ENCODE results near the gene PPP1R8. TPM values are rescaled to one million over a fixed set of nuclear protein-coding genes. Genes with fewer than 3 reads are reported as not detected.
"Not testable (repeated sequence)": the region's sequence is repeated elsewhere in the genome, so short reads cannot be mapped to it uniquely, and the experiment has no call there.

Gene PPP1R8
- total and polyA plus RNA-seq, 2 donors (not counting 1 experiment from before 2014, with no cell fraction given), result 42.2 to 48.9 TPM

GRCh38 chr1:27855085-27855484 is 24.5 kb downstream of the PPP1R8 start:
- H3K4me3 ChIP-seq (replicated peaks in 1 of 4; ENCODE audit: control extremely low read depth in 1 of 4, insufficient read depth in 1 of 4, low read depth in 3 of 4, low read length in 4 of 4), result no peak overlapping the region
- no peak overlapping the region for H3K9ac ChIP-seq (ENCODE audit: insufficient read depth, low read length)
- no peaks in the 10 kb centered on the region for H3K4me1 ChIP-seq (ENCODE audit: control insufficient read depth, extremely low read depth, insufficient read depth, low read length)
- no peaks in the 10 kb centered on the region for H3K9me3 ChIP-seq (ENCODE audit: control insufficient read depth, insufficient read depth, low read depth, low read length)
- DNase-seq (ENCODE audit: low read depth in 2 of 2), result no peak
- no peak overlapping the region for H3K4me2 ChIP-seq (ENCODE audit: extremely low read depth, insufficient read depth, low read length)
- H3K79me2 ChIP-seq (ENCODE audit: control insufficient read depth, insufficient read depth, low read length), result no peaks in the 10 kb centered on the region
- H2AFZ ChIP-seq (ENCODE audit: low read length), result no peak overlapping the region
- H3K27ac ChIP-seq (ENCODE audit: insufficient read depth, low read length), result no peak overlapping the region
- no peaks in the 10 kb centered on the region for H3K36me3 ChIP-seq (ENCODE audit: control insufficient read depth, insufficient read depth, low read length)
- TF ChIP-seq, protein P1, sequence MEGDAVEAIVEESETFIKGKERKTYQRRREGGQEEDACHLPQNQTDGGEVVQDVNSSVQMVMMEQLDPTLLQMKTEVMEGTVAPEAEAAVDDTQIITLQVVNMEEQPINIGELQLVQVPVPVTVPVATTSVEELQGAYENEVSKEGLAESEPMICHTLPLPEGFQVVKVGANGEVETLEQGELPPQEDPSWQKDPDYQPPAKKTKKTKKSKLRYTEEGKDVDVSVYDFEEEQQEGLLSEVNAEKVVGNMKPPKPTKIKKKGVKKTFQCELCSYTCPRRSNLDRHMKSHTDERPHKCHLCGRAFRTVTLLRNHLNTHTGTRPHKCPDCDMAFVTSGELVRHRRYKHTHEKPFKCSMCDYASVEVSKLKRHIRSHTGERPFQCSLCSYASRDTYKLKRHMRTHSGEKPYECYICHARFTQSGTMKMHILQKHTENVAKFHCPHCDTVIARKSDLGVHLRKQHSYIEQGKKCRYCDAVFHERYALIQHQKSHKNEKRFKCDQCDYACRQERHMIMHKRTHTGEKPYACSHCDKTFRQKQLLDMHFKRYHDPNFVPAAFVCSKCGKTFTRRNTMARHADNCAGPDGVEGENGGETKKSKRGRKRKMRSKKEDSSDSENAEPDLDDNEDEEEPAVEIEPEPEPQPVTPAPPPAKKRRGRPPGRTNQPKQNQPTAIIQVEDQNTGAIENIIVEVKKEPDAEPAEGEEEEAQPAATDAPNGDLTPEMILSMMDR (conservative IDR thresholded peaks at IDR 0.05 in 1 of 2, IDR thresholded peaks at IDR 0.05 in 1 of 2; ENCODE audit: low read depth in 1 of 2, low read length in 2 of 2), result no peak
- no peak for TF ChIP-seq EZH2 (IDR thresholded peaks at IDR 0.05; ENCODE audit: low read length, missing control alignments)
- H3K27me3 ChIP-seq (ENCODE audit: control insufficient read depth, insufficient read depth, low read length), result no peaks in the 10 kb centered on the region
- H4K20me1 ChIP-seq (ENCODE audit: control insufficient read depth, extremely low read depth, insufficient read depth, low read length), result no peaks in the 10 kb centered on the region

- Histone ChIP-seq H2AFZ (ENCODE audit: low read length) (no peak overlapping the region), H3K4me3 (replicated peaks in 1 of 4; ENCODE audit: control extremely low read depth in 1 of 4, insufficient read depth in 1 of 4, low read depth in 3 of 4, low read length in 4 of 4) (no peak overlapping the region), H3K27me3 (ENCODE audit: control insufficient read depth, insufficient read depth, low read length) (no peaks in the 10 kb centered on the region), H3K36me3 (ENCODE audit: control insufficient read depth, insufficient read depth, low read length) (no peaks in the 10 kb centered on the region), H3K9ac (ENCODE audit: insufficient read depth, low read length) (no peak overlapping the region), H3K27ac (ENCODE audit: insufficient read depth, low read length) (no peak overlapping the region), H3K4me1 (ENCODE audit: control insufficient read depth, extremely low read depth, insufficient read depth, low read length) (no peaks in the 10 kb centered on the region), H3K79me2 (ENCODE audit: control insufficient read depth, insufficient read depth, low read length) (no peaks in the 10 kb centered on the region), H3K4me2 (ENCODE audit: extremely low read depth, insufficient read depth, low read length) (no peak overlapping the region), H4K20me1 (ENCODE audit: control insufficient read depth, extremely low read depth, insufficient read depth, low read length) (no peaks in the 10 kb centered on the region), H3K9me3 (ENCODE audit: control insufficient read depth, insufficient read depth, low read depth, low read length) (no peaks in the 10 kb centered on the region)
- DNase-seq (ENCODE audit: low read depth in 2 of 2), result no peak
- TF ChIP-seq EZH2 (IDR thresholded peaks at IDR 0.05; ENCODE audit: low read length, missing control alignments), result no peak
- TF ChIP-seq, protein P1 (conservative IDR thresholded peaks at IDR 0.05 in 1 of 2, IDR thresholded peaks at IDR 0.05 in 1 of 2; ENCODE audit: low read depth in 1 of 2, low read length in 2 of 2), result no peak
Observed at GRCh38 chr1:27856561-27857343, 26.2 kb downstream of the PPP1R8 start.

- not testable (repeated sequence) for H3K36me3 ChIP-seq (ENCODE audit: control insufficient read depth, insufficient read depth, low read length); H3K27me3 ChIP-seq (ENCODE audit: control insufficient read depth, insufficient read depth, low read length); H3K4me1 ChIP-seq (ENCODE audit: control insufficient read depth, extremely low read depth, insufficient read depth, low read length); H3K4me3 ChIP-seq (replicated peaks in 1 of 4; ENCODE audit: control extremely low read depth in 1 of 4, insufficient read depth in 1 of 4, low read depth in 3 of 4, low read length in 4 of 4); H2AFZ ChIP-seq (ENCODE audit: low read length); H3K9me3 ChIP-seq (ENCODE audit: control insufficient read depth, insufficient read depth, low read depth, low read length); H3K27ac ChIP-seq (ENCODE audit: insufficient read depth, low read length); H3K9ac ChIP-seq (ENCODE audit: insufficient read depth, low read length); H3K4me2 ChIP-seq (ENCODE audit: extremely low read depth, insufficient read depth, low read length); H3K79me2 ChIP-seq (ENCODE audit: control insufficient read depth, insufficient read depth, low read length); H4K20me1 ChIP-seq (ENCODE audit: control insufficient read depth, extremely low read depth, insufficient read depth, low read length); DNase-seq (ENCODE audit: low read depth in 2 of 2)
Observed at GRCh38 chr1:27857552-27857951, 27.0 kb downstream of the PPP1R8 start.
